NCI-H2107 (cell line): ENCODE measurements around the gene PIGW.
"Not testable (repeated sequence)": the region's sequence is repeated elsewhere in the genome, so short reads cannot be mapped to it uniquely, and the experiment has no call there.

Source experiments
- DNase-seq: peaks from one replicate; lab custom pipeline; 2025; lab: John Stamatoyannopoulos, UW

The PIGW gene

DNA sequence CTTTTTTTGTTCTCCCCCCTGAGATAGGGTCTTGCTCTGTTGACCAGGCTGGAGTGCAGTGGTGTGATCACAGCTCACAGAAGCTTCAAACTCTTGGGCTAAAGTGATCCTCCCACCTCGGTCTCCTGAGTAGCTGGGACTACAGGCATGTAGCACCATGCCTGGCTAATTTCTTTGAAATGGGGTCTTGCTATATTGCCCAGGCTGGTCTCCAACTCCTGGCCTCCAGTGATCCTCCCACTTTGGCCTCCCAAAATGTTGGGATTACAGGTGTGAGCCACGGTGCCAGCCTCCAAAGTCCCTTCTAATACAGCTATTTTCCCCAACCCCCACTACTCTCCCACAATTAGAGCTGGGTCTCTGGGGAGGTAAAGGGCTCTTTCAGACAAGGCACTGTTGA lies 26.3 kb upstream of the PIGW start:
- DNase-seq = not testable (repeated sequence)

DNA sequence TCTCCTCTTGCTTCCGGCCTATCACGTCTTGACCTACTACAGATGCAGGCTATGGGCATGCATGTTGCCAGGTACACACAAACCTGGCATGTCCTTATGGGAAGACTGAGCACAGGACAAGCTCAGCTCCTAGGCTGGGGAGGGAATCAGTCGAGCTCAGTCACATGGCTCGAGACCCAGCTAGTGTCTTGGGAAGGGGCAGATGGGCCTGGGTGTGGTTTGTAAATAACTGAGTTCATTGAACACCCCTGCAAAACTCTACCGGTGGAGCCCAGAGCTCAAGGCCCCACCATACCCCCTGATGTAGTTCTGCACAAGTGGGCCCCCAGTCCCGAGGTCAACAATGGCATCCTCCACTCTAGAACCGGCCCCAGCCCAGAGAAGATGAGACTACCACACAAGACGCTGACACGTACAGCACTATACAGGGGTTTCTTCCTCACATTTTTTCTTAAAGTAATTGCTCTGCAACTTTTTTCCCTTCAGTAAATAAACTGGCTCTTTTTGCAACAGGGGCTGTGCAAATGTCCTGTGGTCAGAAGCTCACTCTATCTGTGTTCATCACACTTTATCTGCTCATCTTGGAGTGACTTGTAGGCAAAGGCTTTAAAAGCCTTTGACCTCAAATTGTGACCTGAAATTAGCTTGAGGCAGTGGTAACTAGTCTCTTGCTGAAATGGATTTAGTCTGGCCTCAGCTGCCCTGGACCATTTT lies 25.4 kb upstream of the PIGW start:
- no peak for DNase-seq

GRCh38 chr17:36510636-36511035 lies 24.2 kb upstream of the PIGW start:
- no peak for DNase-seq

DNA sequence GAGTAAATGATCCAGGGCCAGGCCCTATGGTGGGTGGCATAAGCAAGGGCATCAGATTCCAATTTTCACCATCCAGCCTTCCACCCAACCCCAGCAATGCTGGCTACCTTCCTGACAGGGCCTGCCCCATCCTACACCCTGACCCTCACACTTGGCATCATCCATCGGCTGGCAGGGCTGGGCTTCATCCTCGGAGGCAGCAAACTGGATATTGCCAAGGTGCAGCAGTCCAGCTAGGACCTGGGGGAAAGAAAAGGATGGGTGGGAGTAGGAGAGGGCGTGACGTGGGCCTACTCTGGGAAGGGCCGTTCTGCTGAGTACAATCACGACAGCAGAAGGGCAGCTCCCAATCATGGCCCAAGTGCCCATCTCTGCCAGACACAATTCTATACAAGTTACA lies 23.6 kb upstream of the PIGW start:
- no peak for DNase-seq

DNA sequence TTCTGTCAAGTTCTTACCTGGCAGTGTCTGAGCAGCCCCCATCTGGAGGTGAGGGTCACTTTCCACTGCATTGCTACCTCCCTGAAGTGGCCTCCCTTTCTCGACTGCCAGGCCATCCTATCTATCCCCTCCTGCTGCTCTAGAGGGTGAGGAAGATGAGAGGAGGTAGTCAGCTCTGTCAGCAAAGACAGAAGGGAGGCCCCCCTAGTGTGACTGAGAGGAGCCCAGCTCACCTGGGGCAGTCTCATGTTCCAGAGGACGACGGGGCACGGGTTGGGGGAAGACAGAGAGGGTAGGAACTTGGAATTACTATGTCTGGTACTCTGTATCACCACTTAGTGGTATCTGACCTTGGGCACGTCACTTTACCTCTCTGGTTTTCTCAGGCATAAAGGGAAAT lies 22.1 kb upstream of the PIGW start:
- DNase-seq = no peak

GRCh38 chr17:36514856-36515255 lies 19.9 kb upstream of the PIGW start:
- no peak for DNase-seq

DNA sequence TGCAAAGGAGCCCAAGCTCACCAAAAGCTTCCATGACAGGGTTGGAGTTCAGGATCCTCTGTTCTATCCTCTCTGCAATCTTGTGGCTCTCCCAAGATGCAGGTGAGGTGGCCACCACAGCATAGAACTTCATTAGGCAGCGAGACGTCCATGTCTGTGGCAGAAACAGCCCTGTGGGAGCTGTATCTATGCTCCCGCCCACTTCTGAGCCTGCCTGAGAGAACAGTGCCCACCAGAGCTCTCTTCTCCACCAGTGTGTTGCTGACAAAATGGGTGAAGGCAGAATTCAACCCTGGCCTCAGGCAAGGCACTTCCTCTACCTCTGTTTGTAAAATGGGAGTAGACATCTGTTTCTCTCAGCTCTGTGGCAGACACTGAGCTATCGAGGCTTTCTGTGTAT lies 18.9 kb upstream of the PIGW start:
- DNase-seq = no peak

DNA sequence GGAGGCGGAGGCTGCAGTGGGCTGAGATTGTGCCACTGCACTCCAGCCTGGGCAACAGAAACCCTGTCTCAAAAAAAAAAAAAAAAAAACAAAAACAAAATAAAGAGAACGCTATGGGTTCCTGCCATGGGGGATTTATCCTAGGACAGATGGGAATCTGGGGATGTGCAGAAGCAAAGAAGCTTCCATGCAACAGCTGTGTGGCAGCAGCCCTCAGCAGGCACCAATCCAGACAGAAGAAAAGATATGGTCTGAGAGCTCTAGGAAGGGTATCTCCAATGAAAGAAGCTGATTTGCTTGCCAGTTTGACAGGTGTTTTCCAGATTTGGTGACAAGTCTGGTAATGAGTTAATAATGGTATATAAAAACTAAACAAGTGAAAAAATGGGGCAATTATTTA lies 11.7 kb upstream of the PIGW start:
- no peak for DNase-seq

- DNase-seq = no peak
These were observed 10.3 kb upstream of the PIGW start for GRCh38 chr17:36524428-36524876.

GRCh38 chr17:36525113-36525512 lies 9.7 kb upstream of the PIGW start:
- no peak for DNase-seq

- DNase-seq = no peak
These were observed 8.9 kb upstream of the PIGW start for GRCh38 chr17:36525888-36526287.

DNA sequence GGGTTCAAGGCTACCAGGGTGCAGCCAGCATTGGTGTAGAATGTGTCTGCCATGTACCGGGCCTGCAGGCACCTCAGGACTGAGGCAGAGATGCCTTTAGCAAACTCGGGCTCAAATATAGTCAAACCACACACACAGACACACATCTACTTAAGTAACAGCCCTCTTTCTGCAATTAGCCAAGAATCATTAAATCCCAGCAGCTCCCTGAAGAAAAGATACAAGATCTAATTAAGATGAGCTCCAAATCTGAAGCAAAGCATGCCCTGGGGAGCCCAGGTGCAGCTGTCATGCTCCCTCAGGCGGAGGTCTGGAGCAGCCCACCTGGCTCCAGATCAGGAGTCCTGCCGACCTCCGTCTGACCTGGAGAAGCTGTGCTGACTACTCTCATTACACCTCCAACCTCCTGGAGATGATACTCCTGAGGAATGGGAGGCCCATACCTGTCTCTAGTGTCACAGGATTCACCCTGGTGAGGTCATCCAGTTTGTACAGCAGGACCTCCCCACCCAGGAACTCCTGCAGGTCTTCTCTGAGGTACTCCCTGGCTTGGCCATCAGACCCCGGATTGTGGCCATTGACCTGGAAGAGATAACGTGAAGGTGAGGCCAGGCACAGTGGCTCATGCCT lies 7.1 kb upstream of the PIGW start:
- DNase-seq = no peak

- DNase-seq = no peak
These were observed 5.7 kb upstream of the PIGW start for GRCh38 chr17:36529121-36529520.

DNA sequence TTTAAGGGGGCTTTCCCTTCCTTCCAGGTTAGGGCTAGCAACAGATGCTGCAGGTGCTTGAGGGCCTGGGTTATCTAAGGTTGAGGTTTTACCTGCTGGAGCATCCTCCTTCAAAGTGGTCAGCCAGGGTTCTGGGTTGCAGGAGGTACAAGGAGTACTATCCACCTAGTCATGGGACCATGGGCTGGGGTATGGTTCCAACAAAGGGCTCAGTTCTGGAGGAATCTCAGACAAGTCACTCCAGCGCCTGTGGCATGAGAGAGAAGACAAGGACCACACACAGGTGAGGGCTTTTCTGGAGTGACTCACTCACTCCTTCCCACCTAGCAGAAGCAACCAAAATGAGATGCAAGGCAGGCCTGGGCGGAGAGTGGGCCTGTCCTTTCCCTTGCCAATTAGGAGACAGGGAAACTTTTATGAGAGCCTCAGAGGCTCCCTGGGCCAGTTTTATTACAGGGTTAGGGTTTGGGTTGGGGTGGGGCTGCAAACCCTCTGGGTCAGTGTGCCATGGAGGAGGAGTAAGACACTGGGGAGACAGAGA lies 2.3 kb upstream of the PIGW start:
- DNase-seq = no peak

DNA sequence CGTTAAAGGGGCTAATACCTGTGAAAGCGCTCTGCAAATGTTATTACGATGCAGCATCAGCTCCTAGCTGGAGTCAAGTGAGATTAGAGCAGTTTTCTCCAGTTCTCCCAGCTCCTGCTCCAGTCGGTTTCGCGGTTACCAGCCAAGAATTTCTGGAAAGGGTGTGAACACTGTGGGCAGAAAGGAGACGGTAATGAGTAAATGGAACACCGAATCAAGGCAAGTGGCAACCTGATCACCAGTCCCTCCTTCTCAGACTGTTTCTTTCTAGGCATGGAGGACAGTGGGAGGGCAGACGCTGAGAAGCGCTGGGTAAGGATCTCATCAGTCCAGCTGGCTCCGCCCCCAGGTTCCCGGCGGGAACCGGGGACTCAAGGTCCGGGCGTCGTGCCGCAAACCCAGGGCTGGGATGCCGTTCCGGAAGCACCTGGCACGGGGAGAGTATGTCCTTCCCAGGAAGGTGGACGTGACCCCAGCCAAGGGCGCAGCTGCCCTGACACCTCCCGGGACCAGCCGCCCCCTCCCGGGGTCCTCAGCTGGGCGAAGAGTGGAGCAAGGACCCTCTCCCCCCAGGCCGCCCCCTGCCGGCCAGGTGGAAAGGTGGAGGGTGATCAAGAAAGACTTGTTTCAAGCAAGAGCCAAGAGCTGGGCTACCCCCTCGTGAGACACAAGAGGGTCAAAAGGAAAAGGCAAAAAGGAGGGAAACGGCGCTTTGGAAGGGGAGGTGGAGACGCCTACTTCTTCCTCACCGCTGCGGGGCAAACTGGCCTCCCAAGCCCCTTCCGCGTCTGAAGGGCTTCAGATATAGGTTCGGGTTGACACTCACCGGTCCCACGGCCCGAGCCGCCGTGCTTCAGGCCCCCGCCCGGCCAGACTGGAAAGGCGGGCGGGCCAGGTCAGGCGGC lies 600 bp upstream of the PIGW start:
- DNase-seq = peak; percentile 59

DNA sequence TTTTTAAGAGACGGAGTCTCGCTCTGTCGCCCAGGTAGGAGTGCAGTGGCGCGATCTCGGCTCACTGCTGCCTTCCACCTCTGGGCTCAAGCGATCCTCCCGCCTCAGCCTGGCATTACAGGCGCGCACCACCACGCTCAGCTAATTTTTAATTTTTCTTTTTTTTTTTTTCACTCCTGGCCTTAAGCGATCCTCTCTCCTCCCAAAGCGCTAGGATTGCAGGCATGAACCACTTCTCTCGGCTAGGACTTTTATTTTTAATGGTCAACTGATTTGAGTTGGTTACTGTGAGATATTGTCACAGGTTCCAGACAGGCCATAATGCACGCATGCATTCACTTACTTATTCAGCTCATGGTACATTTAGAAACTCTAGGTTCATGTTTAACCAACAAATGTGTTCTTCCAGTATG lies 888 bp downstream of the PIGW start:
- no peak for DNase-seq

GRCh38 chr17:36540696-36541095 lies 5.9 kb downstream of the PIGW start:
- DNase-seq = no peak

DNA sequence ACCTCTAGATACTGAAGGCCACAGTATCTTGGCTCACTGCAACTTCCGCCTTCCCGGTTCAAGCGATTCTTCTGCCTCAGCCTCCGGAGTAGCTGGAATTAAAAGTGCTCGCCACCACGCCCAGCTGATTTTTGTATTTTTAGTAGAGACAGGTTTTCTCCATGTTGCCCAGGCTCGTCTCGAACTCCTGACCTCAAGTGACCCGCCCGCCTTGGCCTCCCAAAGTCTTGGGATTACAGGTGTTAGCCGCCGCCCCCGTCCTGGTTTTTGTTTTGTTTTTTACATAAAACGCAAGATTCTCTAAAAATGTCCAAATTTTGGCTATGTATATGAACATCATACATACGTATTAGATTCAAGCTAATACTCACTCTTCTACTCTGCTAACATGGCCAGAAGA lies 8.0 kb downstream of the PIGW start:
- no peak for DNase-seq

DNA sequence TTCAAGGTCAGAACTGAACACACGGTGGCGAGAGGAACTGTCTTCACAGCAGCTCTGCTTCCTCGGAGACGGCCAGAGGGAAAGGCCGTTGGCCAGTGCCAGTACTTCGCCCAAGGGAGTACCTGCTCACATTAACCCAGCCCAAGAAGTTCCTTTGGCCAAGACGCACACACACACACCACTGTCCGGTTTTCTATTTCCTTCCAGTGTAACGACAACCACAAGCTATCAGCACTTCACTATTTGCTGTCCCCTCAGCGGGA lies 9.2 kb downstream of the PIGW start:
- DNase-seq = no peak

DNA sequence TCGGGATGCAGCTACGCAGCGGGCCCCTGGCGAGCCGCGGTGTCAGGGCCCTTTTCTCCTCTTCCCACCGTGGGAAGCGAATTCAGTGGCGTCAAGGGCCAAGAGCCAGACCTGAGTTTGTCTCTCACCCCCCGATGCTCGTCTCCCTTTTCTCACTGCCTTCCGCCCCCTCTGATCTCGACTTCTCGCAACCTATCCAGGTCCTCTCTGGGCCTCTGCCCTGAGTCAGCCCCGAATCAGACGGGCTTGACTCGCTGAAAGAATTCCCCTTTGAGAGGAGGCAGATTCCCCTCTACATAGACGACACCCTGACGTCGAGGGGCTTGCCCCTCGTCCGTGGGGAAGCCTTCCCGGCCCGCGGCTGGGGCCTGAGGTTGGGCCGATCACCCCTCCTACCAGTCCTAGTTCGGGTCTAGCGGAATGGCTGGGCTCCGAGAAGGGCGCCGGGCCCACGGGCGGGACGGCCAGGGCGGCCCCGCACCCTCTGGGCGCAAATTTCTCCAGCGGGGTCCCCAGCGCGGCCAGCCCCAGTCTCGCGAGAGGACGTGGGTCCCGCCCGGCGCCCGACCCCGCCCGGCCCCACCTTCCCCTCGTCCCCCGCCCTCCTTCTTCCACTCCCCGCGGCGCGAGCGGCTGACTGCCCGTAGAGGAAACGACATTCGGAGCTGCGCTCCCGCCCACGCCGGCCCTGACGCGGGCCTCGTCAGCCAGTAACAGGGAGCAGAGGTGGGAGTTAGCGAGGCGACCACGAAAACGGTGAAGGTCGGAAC lies 9.7 kb downstream of the PIGW start, which contains the start of gene GGNBP2:
Gene GGNBP2, plus strand, starts transcription at position 613 of the 770 bp plus-strand sequence. CDS start 806 bp downstream, outside the sequence.
- DNase-seq = peak; percentile 80

GRCh38 chr17:36545077-36545464 lies 10.3 kb downstream of the PIGW start:
- DNase-seq = no peak
